NCI-H226 (cell line): Measurements from ENCODE around the gene ANTXR1.
"Not testable (repeated sequence)": the region's sequence is repeated elsewhere in the genome, so short reads cannot be mapped to it uniquely, and the experiment has no call there.

Experiments used
- DNase-seq: peaks from one replicate; pipeline ENCODE4 v3.0.0-alpha.2; 2015

The ANTXR1 gene

DNA sequence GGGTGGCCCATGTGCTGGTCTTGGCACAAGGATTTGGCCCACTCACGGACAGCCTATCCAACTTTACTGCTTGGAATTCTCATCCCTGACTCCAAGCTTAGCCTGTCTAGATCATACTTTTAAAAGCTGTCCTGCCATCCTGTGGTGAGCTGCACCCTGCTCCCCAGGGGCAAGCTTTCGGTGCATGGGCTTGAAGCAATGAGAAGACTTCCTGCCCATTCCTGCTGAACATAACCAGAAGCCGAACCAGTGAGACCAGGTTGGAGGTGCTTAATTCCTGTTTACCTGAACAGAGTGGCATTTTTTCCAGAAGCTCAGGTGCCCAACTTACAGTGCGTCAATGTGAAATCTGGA, 154.5 kb downstream of the ANTXR1 start:
- DNase-seq, result no peak

GRCh38 chr2:69168144-69168813, 155.3 kb downstream of the ANTXR1 start:
- no peak for DNase-seq

GRCh38 chr2:69168950-69169654, 156.1 kb downstream of the ANTXR1 start:
- no peak for DNase-seq

- no peak for DNase-seq
Measured at GRCh38 chr2:69169655-69170389, 156.8 kb downstream of the ANTXR1 start.

GRCh38 chr2:69170661-69171060, 157.7 kb downstream of the ANTXR1 start:
- DNase-seq, result no peak

DNA sequence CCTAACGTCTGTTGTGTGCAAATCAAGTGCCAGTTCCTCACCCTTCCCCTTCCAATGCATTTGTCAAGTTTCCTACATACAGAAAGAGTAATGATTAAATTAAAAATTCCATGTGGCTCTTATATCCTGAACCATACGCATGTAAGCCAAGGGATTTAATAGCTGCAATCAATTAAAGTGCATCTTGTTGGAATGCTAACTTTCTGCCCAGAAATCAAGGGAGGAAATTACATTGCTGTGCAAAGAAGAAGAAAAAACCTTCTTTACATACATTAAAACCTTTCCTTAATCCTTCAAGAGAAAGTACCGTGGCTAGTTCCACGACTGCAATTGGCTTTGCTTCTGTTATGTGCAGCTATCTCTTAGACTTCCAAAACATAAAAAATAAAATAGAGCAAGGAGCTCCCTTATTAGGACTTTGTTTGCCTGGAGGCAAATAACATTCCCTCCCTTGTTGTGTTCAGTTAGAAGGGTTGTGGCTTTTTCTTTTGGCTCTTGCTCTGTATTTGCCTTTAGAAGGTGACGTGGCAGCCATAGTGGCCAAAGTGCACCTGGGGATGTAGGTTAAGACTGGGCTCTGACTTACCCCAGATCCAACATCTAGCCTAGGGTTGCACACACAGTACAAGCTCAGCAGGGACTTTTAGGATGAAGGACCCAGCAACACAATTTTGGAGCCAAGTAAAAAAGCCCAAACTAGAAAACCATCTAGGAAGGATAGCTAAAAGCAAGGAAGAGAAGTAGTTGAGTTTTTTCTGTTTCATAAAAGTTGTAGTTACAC, 158.3 kb downstream of the ANTXR1 start:
- DNase-seq, result no peak

- DNase-seq, result no peak
Measured at GRCh38 chr2:69171897-69172525, 159.0 kb downstream of the ANTXR1 start.

GRCh38 chr2:69173706-69174105, 160.7 kb downstream of the ANTXR1 start:
- no peak for DNase-seq

- not testable (repeated sequence) for DNase-seq
Measured at GRCh38 chr2:69174211-69174610, 161.2 kb downstream of the ANTXR1 start.

DNA sequence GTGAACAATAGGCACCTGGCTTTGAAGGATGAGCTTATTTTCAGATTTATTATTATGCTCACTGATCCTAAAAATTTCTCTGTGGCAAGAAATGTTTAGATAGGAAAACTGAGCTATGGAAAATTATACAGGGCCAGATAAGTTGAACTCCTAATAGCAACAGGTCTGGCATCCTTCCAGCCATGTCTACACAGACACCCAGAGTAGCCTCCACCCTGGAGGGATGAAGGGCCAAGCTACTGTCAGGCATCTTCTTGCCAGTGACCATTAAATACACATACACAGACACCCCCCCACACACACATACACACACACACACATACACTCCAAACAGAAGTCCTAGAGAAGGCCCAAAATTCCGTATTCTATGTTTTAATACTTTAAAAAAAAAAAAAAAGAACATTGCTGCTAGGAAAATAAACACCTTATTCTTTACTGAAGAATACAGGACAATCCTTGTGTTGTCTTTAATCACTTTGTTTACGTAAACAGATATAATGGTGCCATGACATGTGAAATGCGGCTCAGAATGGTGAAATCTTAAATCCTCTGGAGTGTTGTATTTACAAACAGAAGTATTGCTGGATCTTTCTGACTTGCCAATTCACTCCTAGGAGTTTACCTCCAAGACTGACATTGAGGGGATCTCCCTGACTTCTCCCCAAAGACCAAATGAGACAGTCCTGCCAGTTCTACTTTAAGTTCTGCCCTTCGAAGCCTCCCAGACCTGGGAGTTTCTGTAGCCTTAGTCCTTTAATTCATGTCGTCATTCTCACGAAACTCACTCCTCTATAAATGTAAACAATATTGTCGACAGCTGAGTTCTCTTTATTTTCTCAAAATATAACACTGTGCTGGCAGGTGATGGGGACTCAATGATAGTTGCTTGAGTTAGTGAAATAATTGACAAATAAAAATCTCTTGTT, 163.1 kb downstream of the ANTXR1 start:
- peak; percentile 23 for DNase-seq

GRCh38 chr2:69177063-69177771, 164.2 kb downstream of the ANTXR1 start:
- peak; percentile 97 for DNase-seq

GRCh38 chr2:69177785-69178636, 165.0 kb downstream of the ANTXR1 start:
- peak; percentile 96 for DNase-seq

DNA sequence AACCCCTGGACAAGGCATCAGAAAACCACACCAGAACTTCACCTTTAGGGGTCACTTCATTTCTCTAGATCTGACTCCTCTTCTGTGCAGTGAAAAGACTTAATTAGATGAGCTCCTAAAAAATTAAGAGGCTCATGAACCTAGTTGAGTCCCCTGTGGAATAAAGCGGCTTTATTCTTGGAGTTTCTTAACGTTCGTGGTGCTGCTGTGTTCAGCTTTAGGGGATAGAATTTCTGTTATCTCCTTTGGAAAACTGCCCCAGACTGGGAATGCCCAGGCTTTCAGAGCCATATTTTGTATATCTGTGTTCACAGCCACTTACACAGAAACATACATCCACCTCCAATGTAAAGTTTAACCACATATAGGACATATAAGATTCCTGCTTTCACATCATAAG, 165.8 kb downstream of the ANTXR1 start:
- DNase-seq, result no peak

- no peak for DNase-seq
Measured at GRCh38 chr2:69180227-69180626, 167.2 kb downstream of the ANTXR1 start.

- no peak for DNase-seq
Measured at GRCh38 chr2:69180974-69181373, 168.0 kb downstream of the ANTXR1 start.

- peak; percentile 55 for DNase-seq
Measured at GRCh38 chr2:69181806-69182427, 168.9 kb downstream of the ANTXR1 start.

- DNase-seq, result no peak
Measured at GRCh38 chr2:69183659-69184058, 170.7 kb downstream of the ANTXR1 start.

- DNase-seq, result no peak
Measured at GRCh38 chr2:69184224-69184623, 171.2 kb downstream of the ANTXR1 start.

DNA sequence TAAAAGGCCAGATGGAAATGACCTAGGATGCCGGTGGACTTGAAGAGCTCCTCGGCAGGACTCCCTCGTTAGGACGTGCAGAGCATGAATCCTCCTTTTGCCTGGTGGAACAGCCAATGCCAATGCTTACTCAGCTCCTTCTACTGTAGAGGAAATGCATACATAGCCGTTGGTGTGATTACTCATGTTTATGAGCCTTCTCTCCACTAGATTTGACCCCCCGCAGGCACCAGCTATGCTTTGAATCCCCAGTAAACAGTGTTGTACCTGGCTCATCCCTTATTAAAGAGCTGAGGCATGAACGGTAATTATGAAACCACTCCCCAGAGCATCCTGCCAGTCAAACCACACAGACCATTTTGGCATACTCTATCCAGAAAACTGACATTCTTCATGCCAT, 172.8 kb downstream of the ANTXR1 start:
- DNase-seq, result peak; percentile 47
